ENCODE data around the gene GNAO1.

Gene GNAO1

DNA sequence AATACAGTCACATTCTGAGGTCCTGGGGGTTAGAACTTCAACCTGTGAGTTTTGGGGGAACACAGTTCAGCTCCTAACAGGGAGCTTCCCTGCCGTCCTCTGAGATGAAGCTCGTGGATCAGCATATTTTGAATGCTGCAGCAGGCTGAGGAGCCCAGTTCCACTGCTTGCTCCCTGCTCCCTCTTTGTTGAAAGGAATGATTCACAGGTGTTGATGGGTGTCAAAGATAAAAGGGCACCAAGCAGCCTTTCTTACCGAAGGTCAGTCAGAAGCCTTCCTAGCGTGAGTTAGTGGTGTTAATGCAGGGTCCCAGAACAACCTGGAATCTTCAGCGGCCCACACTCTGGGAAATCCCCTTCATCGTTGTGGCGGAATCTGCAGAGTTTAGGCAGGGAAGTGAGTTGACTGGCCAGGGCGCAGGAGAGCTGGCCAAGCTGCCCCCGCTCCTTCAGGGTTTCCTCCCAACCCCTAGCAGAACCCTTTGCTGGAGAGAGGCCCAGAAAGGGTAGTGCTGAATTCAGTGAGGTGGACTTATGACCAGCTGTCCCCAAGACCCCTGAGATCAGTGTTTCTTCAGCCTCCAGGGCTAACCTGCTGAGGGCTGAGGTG lies 114.8 kb downstream of the GNAO1 start:
- TF ChIP-seq ZNF629 (tag by site-specific recombination; IDR thresholded peaks at IDR 0.05), result no peak
- TF ChIP-seq ZEB2 (tag by site-specific recombination; IDR thresholded peaks at IDR 0.05), result no peak
- TF ChIP-seq, protein P1, sequence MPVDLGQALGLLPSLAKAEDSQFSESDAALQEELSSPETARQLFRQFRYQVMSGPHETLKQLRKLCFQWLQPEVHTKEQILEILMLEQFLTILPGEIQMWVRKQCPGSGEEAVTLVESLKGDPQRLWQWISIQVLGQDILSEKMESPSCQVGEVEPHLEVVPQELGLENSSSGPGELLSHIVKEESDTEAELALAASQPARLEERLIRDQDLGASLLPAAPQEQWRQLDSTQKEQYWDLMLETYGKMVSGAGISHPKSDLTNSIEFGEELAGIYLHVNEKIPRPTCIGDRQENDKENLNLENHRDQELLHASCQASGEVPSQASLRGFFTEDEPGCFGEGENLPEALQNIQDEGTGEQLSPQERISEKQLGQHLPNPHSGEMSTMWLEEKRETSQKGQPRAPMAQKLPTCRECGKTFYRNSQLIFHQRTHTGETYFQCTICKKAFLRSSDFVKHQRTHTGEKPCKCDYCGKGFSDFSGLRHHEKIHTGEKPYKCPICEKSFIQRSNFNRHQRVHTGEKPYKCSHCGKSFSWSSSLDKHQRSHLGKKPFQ (tag by site-specific recombination; IDR thresholded peaks at IDR 0.05), result no peak
- no peak for TF ChIP-seq ZNF555 (tag by site-specific recombination; conservative IDR thresholded peaks at IDR 0.05)
- TF ChIP-seq, protein P2, sequence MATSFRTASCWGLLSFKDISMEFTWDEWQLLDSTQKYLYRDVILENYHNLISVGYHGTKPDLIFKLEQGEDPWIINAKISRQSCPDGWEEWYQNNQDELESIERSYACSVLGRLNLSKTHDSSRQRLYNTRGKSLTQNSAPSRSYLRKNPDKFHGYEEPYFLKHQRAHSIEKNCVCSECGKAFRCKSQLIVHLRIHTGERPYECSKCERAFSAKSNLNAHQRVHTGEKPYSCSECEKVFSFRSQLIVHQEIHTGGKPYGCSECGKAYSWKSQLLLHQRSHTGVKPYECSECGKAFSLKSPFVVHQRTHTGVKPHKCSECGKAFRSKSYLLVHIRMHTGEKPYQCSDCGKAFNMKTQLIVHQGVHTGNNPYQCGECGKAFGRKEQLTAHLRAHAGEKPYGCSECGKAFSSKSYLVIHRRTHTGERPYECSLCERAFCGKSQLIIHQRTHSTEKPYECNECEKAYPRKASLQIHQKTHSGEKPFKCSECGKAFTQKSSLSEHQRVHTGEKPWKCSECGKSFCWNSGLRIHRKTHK (tag by site-specific recombination; IDR thresholded peaks at IDR 0.05), result no peak
- TF ChIP-seq, protein P3, sequence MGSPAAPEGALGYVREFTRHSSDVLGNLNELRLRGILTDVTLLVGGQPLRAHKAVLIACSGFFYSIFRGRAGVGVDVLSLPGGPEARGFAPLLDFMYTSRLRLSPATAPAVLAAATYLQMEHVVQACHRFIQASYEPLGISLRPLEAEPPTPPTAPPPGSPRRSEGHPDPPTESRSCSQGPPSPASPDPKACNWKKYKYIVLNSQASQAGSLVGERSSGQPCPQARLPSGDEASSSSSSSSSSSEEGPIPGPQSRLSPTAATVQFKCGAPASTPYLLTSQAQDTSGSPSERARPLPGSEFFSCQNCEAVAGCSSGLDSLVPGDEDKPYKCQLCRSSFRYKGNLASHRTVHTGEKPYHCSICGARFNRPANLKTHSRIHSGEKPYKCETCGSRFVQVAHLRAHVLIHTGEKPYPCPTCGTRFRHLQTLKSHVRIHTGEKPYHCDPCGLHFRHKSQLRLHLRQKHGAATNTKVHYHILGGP (tag by site-specific recombination; IDR thresholded peaks at IDR 0.05), result no peak
- no peak for TF ChIP-seq GLIS2 (tag by site-specific recombination; IDR thresholded peaks at IDR 0.05)
- POLR2A ChIA-PET, result no interaction called here
- no peak overlapping the region for H3K4me3 ChIP-seq (ENCODE audit: low read depth, low read length)
- no peak overlapping the region for H3K27ac ChIP-seq (ENCODE audit: extremely low read depth, low read depth, low read length)
- no peaks in the 10 kb centered on the region for H3K9me3 ChIP-seq (ENCODE audit: control insufficient read depth, insufficient read depth, low read depth, low read length)
- CTCF ChIA-PET, result interaction anchor here (0.7 to 3.3 kb wide), 3 partner anchors 12 to 50 kb away, joined by 3 to 12 read pairs (median 6); no protein-coding TSS in a partner anchor
- no peaks in the 10 kb centered on the region for H3K36me3 ChIP-seq (ENCODE audit: control insufficient read depth in 2 of 2, insufficient read depth in 1 of 2, low read length in 2 of 2)
- H3K4me1 ChIP-seq (ENCODE audit: control insufficient read depth, insufficient read depth, low read length), result no peaks in the 10 kb centered on the region

DNA sequence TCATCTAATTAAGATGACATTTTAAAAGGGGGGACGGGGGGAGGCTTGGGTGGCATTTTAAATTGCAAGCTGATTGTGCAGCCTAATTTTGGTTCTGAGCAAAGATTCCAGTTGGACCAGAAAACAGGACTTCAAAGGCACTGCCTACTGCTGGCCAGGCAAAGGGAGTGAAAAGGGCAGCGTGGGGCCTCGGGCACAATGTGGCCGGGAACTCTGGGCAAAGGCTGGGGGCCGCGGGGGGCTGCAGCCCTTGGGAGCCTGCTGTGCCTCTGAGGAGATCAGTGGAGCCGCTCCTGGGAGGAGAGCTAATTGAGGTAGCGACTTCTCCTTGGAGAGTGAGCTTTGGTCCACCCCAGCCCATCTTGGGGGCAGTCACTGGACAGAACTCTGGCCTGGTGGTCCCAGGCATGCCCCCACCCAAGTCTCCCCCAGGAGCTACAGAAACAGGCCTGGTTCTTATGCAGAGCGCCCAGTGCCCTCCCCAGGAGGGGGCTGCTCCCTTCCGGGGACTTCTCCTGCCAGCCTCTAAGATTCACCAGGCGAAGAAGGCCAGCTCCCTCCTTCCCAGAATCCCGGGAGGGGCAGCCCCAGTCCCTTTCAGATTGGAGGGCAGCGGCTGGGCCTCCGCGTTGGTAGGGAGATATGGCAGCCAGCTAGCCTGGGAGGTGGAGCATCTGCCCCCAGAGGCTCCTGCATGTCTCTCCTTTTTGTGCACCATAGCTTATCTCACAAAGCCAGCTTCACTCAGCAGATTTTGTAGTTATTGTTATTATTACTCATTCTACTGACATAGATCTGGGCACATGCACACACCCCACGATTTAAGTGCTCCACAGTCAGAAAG lies 115.6 kb downstream of the GNAO1 start:
- H3K36me3 ChIP-seq (ENCODE audit: control insufficient read depth in 2 of 2, insufficient read depth in 1 of 2, low read length in 2 of 2), result no peaks in the 10 kb centered on the region
- no peaks in the 10 kb centered on the region for H3K4me1 ChIP-seq (ENCODE audit: control insufficient read depth, insufficient read depth, low read length)
- H3K27ac ChIP-seq (ENCODE audit: extremely low read depth, low read depth, low read length), result no peak overlapping the region
- CTCF ChIA-PET, result interaction anchor here (0.7 to 3.3 kb wide), 2 partner anchors 12 to 49 kb away, joined by 3 to 12 read pairs; no protein-coding TSS in a partner anchor
- no peaks in the 10 kb centered on the region for H3K9me3 ChIP-seq (ENCODE audit: control insufficient read depth, insufficient read depth, low read depth, low read length)
- H3K4me3 ChIP-seq (ENCODE audit: low read depth, low read length), result no peak overlapping the region
- POLR2A ChIA-PET, result no interaction called here
- TF ChIP-seq ZNF114 (tag by site-specific recombination; IDR thresholded peaks at IDR 0.05) (no peak), ZNF473 (tag by site-specific recombination; IDR thresholded peaks at IDR 0.05) (no peak)
- TF ChIP-seq, protein P4, sequence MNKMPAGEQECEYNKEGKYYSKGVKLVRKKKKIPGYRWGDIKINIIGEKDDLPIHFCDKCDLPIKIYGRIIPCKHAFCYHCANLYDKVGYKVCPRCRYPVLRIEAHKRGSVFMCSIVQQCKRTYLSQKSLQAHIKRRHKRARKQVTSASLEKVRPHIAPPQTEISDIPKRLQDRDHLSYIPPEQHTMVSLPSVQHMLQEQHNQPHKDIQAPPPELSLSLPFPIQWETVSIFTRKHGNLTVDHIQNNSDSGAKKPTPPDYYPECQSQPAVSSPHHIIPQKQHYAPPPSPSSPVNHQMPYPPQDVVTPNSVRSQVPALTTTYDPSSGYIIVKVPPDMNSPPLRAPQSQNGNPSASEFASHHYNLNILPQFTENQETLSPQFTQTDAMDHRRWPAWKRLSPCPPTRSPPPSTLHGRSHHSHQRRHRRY (tag by site-specific recombination; IDR thresholded peaks at IDR 0.05), result no peak

DNA sequence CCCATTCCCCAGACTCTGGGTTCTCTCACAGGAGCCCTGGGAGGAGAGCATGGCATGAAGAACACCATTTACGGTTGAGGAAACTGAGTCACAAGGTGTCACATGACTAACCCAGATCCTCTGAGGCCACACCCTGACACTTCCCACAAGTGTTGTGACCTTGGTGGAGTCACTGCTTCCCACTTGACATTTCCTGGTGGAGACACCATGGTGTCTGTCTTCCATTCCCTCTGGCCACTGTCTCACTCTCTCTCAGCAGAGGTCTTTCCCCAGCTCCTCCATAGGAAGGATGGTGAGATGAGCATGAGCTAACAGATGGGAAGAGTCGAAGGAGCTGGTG lies 116.2 kb downstream of the GNAO1 start:
- TF ChIP-seq ZNF558 (tag by site-specific recombination; IDR thresholded peaks at IDR 0.05) (no peak), ZNF221 (tag by site-specific recombination; IDR thresholded peaks at IDR 0.05; ENCODE audit: borderline replicate concordance) (no peak), ZNF175 (tag by site-specific recombination; IDR thresholded peaks at IDR 0.05) (no peak), ZNF529 (tag by site-specific recombination; IDR thresholded peaks at IDR 0.05; ENCODE audit: insufficient replicate concordance) (no peak), ZNF433 (tag by site-specific recombination; IDR thresholded peaks at IDR 0.05; ENCODE audit: low read depth) (no peak), GLI4 (tag by site-specific recombination; IDR thresholded peaks at IDR 0.05) (no peak), ZNF391 (tag by site-specific recombination; IDR thresholded peaks at IDR 0.05; ENCODE audit: borderline replicate concordance, low read depth) (no peak), ZNF324 (tag by site-specific recombination; IDR thresholded peaks at IDR 0.05) (no peak), ZNF155 (tag by site-specific recombination; IDR thresholded peaks at IDR 0.05) (no peak), WT1 (tag by site-specific recombination; IDR thresholded peaks at IDR 0.05) (no peak)
- TF ChIP-seq, protein P5, sequence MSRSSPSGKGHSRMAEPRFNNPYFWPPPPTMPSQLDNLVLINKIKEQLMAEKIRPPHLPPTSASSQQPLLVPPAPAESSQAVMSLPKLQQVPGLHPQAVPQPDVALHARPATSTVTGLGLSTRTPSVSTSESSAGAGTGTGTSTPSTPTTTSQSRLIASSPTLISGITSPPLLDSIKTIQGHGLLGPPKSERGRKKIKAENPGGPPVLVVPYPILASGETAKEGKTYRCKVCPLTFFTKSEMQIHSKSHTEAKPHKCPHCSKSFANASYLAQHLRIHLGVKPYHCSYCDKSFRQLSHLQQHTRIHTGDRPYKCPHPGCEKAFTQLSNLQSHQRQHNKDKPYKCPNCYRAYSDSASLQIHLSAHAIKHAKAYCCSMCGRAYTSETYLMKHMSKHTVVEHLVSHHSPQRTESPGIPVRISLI (tag by site-specific recombination; IDR thresholded peaks at IDR 0.05), result no peak
- TF ChIP-seq, protein P6, sequence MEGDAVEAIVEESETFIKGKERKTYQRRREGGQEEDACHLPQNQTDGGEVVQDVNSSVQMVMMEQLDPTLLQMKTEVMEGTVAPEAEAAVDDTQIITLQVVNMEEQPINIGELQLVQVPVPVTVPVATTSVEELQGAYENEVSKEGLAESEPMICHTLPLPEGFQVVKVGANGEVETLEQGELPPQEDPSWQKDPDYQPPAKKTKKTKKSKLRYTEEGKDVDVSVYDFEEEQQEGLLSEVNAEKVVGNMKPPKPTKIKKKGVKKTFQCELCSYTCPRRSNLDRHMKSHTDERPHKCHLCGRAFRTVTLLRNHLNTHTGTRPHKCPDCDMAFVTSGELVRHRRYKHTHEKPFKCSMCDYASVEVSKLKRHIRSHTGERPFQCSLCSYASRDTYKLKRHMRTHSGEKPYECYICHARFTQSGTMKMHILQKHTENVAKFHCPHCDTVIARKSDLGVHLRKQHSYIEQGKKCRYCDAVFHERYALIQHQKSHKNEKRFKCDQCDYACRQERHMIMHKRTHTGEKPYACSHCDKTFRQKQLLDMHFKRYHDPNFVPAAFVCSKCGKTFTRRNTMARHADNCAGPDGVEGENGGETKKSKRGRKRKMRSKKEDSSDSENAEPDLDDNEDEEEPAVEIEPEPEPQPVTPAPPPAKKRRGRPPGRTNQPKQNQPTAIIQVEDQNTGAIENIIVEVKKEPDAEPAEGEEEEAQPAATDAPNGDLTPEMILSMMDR (tag by site-specific recombination; IDR thresholded peaks at IDR 0.05), result no peak
- no peaks in the 10 kb centered on the region for H3K9me3 ChIP-seq (ENCODE audit: control insufficient read depth, insufficient read depth, low read depth, low read length)
- ChIA-PET CTCF (interaction anchor here (3.3 kb wide), 1 partner anchor 11 kb away, joined by 12 read pairs; no protein-coding TSS in a partner anchor), POLR2A (no interaction called here)
- no peaks in the 10 kb centered on the region for H3K4me1 ChIP-seq (ENCODE audit: control insufficient read depth, insufficient read depth, low read length)
- no peaks in the 10 kb centered on the region for H3K36me3 ChIP-seq (ENCODE audit: control insufficient read depth in 2 of 2, insufficient read depth in 1 of 2, low read length in 2 of 2)
- no peak overlapping the region for H3K4me3 ChIP-seq (ENCODE audit: low read depth, low read length)
- no peak overlapping the region for H3K27ac ChIP-seq (ENCODE audit: extremely low read depth, low read depth, low read length)

Measured in HEK293 (cell line).